ENCODE data around the gene FAU. TPM values are rescaled to one million over a fixed set of nuclear protein-coding genes. Genes with fewer than 3 reads are reported as not detected.

FAU gene
- total and polyA plus RNA-seq, 2 of the 13 experiments (the other 11 are each of a cell fraction or from before 2014, with no cell fraction given): 374 to 869 TPM

DNA sequence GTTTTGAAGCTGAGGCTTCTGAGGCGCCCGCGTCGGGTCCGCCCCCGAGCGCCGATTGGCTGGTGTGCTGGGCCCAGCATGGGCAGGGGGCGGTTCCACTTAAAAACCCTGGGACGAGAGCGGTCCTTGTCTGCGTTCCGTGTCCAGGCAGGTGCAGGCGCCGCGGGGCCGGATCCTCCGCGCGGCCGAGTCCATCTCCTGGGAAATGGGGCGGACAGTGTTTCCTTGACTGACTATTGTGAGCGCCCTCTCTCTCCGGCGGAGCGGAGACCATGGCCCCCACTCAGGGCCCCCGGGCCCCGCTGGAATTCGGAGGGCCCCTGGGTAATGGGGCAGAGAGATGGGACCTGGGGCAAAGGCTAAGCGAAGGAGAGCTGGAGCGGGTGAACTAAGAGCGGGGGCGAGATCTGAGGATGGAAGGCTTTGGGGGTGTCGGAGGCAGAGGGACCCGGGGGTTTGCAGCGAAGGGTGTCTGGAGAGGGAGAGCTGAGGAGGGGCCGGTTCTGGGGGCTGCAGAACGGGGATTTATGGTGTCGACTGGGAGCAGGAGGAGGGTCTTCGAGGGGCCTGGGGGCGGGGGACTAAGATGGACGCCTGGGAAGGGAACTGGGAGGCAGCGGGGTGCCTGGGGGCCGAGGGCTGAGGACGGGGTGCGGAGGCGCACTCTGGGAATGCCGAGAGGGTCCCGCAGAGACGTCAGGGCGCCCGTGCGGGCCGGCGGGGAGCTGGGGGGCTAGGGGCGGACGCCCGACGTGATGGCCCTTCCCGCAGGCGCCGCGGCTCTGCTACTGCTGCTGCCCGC is 10.0 kb downstream of the FAU start, which contains the start of gene TM7SF2 (continued):
- TF ChIP-seq ZNF501 (CRISPR knock-in tag; IDR thresholded peaks at IDR 0.05) (peak; percentile 68; the same call in 1 of the 2 replicates), PHF5A (CRISPR knock-in tag; IDR thresholded peaks at IDR 0.05; ENCODE audit: low read depth, unreplicated experiment) (peak; percentile 71), ARNTL (CRISPR knock-in tag; IDR thresholded peaks at IDR 0.05) (peak; percentile 74; the same call in 1 of the 2 replicates), PCBP1 (IDR thresholded peaks at IDR 0.05; ENCODE audit: borderline replicate concordance, low read depth, low read length) (no peak), ZNF766 (CRISPR knock-in tag; IDR thresholded peaks at IDR 0.05; ENCODE audit: borderline replicate concordance) (peak; percentile 77; the same call in 1 of the 2 replicates), ZNF776 (CRISPR knock-in tag; IDR thresholded peaks at IDR 0.05) (no peak), XBP1 (CRISPR knock-in tag; IDR thresholded peaks at IDR 0.05) (peak; percentile 21; the same call in 1 of the 2 replicates), ZNF143 (CRISPR knock-in tag; IDR thresholded peaks at IDR 0.05) (peak; percentile 31; the same call in 1 of the 2 replicates), CCDC6 (CRISPR knock-in tag; IDR thresholded peaks at IDR 0.05) (0 out of 2 replicates have a peak, but pooled peaks have one; percentile 46)
- TF ChIP-seq, protein P1, sequence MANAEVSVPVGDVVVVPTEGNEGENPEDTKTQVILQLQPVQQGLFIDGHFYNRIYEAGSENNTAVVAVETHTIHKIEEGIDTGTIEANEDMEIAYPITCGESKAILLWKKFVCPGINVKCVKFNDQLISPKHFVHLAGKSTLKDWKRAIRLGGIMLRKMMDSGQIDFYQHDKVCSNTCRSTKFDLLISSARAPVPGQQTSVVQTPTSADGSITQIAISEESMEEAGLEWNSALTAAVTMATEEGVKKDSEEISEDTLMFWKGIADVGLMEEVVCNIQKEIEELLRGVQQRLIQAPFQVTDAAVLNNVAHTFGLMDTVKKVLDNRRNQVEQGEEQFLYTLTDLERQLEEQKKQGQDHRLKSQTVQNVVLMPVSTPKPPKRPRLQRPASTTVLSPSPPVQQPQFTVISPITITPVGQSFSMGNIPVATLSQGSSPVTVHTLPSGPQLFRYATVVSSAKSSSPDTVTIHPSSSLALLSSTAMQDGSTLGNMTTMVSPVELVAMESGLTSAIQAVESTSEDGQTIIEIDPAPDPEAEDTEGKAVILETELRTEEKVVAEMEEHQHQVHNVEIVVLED (CRISPR knock-in tag; IDR thresholded peaks at IDR 0.05; ENCODE audit: borderline replicate concordance): 0 out of 2 replicates have a peak, but pooled peaks have one; percentile 34
- TF ChIP-seq, protein P2, sequence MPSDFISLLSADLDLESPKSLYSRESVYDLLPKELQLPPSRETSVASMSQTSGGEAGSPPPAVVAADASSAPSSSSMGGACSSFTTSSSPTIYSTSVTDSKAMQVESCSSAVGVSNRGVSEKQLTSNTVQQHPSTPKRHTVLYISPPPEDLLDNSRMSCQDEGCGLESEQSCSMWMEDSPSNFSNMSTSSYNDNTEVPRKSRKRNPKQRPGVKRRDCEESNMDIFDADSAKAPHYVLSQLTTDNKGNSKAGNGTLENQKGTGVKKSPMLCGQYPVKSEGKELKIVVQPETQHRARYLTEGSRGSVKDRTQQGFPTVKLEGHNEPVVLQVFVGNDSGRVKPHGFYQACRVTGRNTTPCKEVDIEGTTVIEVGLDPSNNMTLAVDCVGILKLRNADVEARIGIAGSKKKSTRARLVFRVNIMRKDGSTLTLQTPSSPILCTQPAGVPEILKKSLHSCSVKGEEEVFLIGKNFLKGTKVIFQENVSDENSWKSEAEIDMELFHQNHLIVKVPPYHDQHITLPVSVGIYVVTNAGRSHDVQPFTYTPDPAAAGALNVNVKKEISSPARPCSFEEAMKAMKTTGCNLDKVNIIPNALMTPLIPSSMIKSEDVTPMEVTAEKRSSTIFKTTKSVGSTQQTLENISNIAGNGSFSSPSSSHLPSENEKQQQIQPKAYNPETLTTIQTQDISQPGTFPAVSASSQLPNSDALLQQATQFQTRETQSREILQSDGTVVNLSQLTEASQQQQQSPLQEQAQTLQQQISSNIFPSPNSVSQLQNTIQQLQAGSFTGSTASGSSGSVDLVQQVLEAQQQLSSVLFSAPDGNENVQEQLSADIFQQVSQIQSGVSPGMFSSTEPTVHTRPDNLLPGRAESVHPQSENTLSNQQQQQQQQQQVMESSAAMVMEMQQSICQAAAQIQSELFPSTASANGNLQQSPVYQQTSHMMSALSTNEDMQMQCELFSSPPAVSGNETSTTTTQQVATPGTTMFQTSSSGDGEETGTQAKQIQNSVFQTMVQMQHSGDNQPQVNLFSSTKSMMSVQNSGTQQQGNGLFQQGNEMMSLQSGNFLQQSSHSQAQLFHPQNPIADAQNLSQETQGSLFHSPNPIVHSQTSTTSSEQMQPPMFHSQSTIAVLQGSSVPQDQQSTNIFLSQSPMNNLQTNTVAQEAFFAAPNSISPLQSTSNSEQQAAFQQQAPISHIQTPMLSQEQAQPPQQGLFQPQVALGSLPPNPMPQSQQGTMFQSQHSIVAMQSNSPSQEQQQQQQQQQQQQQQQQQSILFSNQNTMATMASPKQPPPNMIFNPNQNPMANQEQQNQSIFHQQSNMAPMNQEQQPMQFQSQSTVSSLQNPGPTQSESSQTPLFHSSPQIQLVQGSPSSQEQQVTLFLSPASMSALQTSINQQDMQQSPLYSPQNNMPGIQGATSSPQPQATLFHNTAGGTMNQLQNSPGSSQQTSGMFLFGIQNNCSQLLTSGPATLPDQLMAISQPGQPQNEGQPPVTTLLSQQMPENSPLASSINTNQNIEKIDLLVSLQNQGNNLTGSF (CRISPR knock-in tag; IDR thresholded peaks at IDR 0.05): peak; percentile 64; the same call in 1 of the 2 replicates
- TF ChIP-seq, protein P3, sequence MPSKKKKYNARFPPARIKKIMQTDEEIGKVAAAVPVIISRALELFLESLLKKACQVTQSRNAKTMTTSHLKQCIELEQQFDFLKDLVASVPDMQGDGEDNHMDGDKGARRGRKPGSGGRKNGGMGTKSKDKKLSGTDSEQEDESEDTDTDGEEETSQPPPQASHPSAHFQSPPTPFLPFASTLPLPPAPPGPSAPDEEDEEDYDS (CRISPR knock-in tag; IDR thresholded peaks at IDR 0.05): peak; percentile 99
- TF ChIP-seq, protein P4, sequence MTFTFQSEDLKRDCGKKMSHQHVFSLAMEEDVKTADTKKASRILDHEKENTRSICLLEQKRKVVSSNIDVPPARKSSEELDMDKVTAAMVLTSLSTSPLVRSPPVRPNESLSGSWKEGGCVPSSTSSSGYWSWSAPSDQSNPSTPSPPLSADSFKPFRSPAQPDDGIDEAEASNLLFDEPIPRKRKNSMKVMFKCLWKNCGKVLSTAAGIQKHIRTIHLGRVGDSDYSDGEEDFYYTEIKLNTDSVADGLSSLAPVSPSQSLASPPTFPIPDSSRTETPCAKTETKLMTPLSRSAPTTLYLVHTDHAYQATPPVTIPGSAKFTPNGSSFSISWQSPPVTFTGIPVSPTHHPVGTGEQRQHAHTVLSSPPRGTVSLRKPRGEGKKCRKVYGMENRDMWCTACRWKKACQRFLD (CRISPR knock-in tag; IDR thresholded peaks at IDR 0.05; ENCODE audit: borderline replicate concordance): 0 out of 2 replicates have a peak, but pooled peaks have one; percentile 42
- TF ChIP-seq, protein P5, sequence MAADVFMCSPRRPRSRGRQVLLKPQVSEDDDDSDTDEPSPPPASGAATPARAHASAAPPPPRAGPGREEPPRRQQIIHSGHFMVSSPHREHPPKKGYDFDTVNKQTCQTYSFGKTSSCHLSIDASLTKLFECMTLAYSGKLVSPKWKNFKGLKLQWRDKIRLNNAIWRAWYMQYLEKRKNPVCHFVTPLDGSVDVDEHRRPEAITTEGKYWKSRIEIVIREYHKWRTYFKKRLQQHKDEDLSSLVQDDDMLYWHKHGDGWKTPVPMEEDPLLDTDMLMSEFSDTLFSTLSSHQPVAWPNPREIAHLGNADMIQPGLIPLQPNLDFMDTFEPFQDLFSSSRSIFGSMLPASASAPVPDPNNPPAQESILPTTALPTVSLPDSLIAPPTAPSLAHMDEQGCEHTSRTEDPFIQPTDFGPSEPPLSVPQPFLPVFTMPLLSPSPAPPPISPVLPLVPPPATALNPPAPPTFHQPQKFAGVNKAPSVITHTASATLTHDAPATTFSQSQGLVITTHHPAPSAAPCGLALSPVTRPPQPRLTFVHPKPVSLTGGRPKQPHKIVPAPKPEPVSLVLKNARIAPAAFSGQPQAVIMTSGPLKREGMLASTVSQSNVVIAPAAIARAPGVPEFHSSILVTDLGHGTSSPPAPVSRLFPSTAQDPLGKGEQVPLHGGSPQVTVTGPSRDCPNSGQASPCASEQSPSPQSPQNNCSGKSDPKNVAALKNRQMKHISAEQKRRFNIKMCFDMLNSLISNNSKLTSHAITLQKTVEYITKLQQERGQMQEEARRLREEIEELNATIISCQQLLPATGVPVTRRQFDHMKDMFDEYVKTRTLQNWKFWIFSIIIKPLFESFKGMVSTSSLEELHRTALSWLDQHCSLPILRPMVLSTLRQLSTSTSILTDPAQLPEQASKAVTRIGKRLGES (CRISPR knock-in tag; IDR thresholded peaks at IDR 0.05; ENCODE audit: borderline replicate concordance): peak; percentile 58; the same call in 1 of the 2 replicates

Data from HepG2 (cell line).